GM08714 (cell line): Measurements from ENCODE around the gene FAM219B.
"Not testable (repeated sequence)": the region's sequence is repeated elsewhere in the genome, so short reads cannot be mapped to it uniquely, and the experiment has no call there.

ENCODE experiments used
- H3K4me3 ChIP-seq: fragments of 200-500 bp; sonication (Bioruptor generic); 2 replicates; pipeline ENCODE4 v1.5.1; 2014; ENCODE audit warnings: mild to moderate bottlenecking, low read length, inconsistent platforms
- ZNF274 ChIP-seq: IDR thresholded peaks from 2 replicates; pipeline ENCODE4 v1.6.1; 2012; ENCODE audit warnings: mild to moderate bottlenecking, low read depth, low read length

The FAM219B gene

GRCh38 chr15:74892313-74892712, 14.3 kb downstream of the FAM219B start:
- no peak for TF ChIP-seq ZNF274
- H3K4me3 ChIP-seq, result no peak overlapping the region

DNA sequence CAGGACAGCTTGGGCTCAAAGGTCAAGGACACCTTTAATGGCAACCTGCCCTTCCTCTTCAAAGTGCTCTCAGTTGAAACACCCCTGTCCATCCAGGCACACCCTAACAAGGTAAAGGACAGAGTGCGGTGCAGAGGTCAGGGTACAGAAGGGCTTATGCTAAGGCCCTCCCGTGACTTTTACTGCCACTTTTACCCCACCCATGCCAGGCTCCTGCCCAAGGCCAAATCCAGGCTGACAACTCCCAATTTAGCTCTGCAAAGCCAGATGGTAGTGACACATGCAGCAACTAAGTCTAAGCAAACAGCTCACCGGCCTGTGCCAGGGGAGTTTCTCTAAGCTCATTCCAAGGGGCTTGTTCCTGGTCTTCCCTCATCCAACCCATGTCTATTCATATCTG, 15.2 kb downstream of the FAM219B start:
- TF ChIP-seq ZNF274, result no peak
- H3K4me3 ChIP-seq, result no peak overlapping the region

- TF ChIP-seq ZNF274, result no peak
- H3K4me3 ChIP-seq, result peak overlapping the region; percentile 76
Measured at GRCh38 chr15:74890665-74890960, 16.0 kb downstream of the FAM219B start.

- peak within 1 kb of the TSS; percentile 76 for H3K4me3 ChIP-seq
- no peak for TF ChIP-seq ZNF274
Measured at GRCh38 chr15:74889883-74890664, 16.6 kb downstream of the FAM219B start, which contains the start of gene MPI. TSS of gene MPI (plus strand) at chr15:74890042. CDS start at chr15:74890074, 32 bp downstream.

DNA sequence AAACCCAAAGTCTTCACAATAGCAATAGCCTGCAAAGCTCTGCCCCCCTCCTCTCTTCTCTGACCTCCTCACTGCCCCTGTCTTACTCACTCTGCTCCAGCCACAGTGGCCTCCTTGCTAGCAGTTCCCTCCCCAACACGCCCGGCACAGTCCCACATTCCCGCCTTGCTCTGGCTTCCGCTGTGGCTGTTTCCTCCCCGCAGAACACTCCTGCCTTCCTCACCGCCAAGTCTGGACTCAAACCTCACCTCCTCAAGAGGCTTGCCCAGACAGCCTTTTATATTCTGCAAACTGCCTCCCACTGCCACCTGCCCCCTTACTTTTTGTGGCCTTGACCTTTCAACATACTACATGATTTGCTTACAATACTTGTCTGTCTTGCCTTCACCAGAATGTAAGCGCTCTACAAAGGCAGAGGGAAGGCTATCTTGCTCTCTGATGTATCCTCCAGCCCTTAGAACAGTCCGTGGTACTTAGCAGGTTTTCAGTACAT, 17.2 kb downstream of the FAM219B start:
- peak overlapping the region; percentile 76 for H3K4me3 ChIP-seq
- no peak for TF ChIP-seq ZNF274

DNA sequence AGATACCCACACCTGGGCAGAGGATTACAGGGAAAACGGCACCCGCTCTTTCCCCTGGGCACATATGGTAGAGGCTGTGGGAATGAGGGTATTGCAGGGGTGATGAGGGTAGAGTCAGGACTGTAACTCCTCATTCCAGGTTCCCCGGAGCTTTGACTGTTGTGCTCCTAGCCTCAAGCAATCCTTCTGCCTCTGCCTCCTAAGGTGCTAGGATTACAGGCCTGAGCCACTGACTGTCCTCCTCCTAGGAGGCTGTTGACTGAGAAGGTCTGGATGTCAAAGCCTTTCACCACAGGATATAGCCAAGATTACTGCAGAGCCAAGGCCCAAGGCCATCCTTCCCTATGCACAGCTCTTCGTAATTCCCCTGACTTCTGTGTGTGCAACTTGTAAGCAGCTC, 17.9 kb downstream of the FAM219B start:
- peak overlapping the region; percentile 76; the same call in 1 of the 2 replicates for H3K4me3 ChIP-seq
- no peak for TF ChIP-seq ZNF274

GRCh38 chr15:74887537-74888193, 19.0 kb downstream of the FAM219B start:
- not testable (repeated sequence) for H3K4me3 ChIP-seq

DNA sequence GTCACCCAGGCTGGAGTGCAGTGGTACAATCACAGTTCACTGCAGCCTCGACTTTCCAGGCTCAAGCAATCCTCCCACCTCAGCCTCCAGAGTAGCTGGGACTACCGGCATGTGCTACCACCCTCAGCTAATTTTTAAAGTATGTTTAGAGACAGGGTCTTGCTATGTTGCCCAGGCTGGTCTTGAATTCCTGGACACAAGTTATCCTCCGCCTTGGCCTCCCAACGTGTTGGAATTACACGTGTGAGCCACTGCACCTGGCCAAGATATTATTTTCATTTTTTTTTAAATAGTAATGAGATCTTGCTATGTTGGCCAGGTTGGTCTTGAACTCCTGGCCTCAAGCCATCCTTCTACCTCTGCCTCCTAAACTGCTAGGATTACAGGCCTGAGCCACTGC, 21.2 kb downstream of the FAM219B start:
- no peak overlapping the region for H3K4me3 ChIP-seq
- TF ChIP-seq ZNF274, result no peak

- no peak for TF ChIP-seq ZNF274
- peak overlapping the region; percentile 18; the same call in 1 of the 2 replicates for H3K4me3 ChIP-seq
Measured at GRCh38 chr15:74884428-74885223, 22.0 kb downstream of the FAM219B start.

DNA sequence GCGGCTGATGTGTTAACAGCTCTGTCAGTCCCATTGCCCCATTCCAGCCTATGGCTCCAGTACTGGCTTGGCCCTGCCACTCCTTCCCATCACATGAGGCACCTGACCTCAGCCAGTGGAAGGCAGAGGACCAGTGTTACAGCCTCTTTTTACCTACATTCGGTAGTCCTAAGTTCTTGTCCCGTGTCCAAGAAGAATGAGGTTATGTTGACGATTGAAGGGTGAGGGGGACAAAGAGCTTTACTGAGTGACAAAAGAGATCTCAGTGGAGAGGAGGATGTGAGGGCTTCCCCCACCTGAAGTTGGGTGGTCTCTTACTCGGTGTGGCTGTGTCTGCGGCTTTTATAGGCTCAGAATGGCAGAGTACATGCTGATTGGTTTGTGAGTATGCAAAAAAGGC, 24.1 kb downstream of the FAM219B start:
- TF ChIP-seq ZNF274, result no peak
- no peak overlapping the region for H3K4me3 ChIP-seq

GRCh38 chr15:74878273-74878672, 28.4 kb downstream of the FAM219B start:
- no peak for TF ChIP-seq ZNF274
- H3K4me3 ChIP-seq, result no peak overlapping the region

DNA sequence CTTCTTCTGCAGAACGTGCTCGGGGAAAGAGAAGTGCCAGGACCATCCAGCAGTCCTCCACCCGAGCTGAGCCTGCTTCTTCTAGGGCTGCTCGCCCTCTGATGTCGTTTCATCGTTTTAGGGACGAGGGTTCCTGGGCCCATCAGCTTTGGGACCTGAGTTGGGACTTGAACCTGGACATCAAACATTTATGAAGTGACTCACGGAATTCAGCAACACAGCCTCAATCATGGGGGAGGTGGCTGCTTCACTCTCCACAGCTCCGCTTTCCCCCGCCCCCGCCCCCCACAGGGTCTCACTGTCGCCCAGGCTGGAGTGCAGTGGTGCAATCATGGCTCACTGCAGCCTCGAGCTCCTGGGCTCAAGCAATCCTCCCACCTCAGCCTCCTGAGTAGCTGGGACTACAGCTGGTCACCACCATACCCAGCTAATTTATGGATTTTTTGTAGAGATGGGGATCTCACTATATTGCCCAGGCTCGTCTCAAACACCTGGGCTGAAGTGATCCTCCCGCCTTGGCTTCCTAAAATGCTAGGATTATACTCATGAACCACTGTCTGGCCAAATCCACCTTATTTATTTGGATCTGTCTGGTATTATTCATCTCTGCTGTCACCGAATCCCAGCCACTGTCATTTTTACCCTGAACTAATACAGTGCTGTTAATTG, 32.8 kb downstream of the FAM219B start:
- no peak for TF ChIP-seq ZNF274

DNA sequence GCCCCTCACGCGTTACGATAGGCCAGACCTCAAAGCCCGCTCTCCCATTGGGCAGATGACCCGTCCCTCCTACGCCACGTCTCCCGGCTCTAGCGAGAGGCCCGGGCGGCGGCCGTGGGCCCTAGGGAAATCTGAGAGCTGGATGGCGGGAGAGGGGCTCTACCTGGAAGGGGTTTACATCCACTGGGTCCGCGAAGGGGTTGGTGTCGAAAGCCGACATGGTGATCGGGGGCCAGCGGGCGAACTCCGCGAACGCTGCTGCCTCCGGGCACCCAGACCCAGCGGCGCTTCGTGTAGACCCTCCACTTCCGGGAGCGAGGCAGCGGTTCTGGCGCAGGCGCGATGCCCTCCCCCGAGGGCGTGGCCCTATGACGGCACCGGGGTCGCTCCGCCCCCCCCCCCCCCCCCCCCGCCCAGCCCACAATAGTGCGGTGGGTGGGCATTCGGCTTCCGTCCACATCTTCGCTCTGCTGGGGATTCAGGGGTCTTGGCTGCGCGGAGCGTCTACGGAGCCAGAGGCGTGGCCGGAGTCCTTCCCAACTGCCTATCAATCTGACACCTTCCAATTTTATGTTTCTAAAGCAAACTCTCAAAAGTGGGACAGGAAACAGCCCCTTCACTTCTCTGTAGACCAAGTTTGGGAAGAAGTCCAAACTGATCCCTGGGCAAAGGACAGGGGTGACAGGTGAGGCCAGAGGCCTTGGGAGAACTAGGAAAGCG, 33.5 kb downstream of the FAM219B start, which contains the start of gene SCAMP2:
TSS of gene SCAMP2 (minus strand) at position 330 of the 720 bp plus-strand sequence. CDS start at position 220, 110 bp downstream.
- H3K4me3 ChIP-seq, result peak within 1 kb of the TSS; percentile 86
- no peak for TF ChIP-seq ZNF274

More for the DNA sequence above, 32.8 kb downstream of the FAM219B start:
- H3K4me3 ChIP-seq, result peak overlapping the region; percentile 72
